ENCODE results near the gene H19. TPM values are rescaled to one million over a fixed set of nuclear protein-coding genes. Genes with fewer than 3 reads are reported as not detected.

H19 gene
- total and polyA plus RNA-seq, 8 donors, result 119 to 1,133 (median 825) TPM

DNA sequence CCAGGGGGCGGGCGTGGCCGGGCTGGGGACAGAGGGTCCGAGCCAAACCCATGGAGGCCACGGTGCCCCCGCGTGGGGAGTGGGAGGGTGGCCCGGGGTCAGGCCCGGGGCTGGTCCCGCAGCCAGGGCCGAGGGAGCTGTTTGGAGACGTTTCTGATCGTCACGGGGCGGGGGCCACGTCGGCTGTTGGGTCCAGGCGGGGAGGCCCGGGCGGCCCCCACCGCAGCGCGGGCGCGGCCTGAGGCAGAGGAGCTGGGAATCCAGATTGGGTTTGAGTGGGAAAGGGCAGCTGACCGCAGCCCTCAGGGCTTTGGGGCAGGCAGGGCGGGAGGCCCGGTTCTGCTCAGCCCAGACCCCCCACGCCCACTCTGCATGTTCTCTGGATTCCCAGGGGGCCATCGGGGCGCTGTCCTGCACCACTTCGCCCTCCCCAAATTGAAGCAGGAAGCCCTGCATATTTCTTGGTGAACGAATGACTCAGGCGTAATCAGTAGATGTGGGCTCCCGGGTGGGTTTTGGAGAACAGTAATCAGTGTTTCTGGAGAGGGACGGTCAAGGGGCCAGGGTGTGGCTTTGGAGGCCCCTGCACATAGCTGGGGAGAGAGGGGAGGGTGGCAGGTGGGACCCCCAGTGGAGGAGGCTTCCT, 49.9 kb downstream of the H19 start:
- intact Hi-C loops (cut with DNase I), result no loop called here
- Histone ChIP-seq H3K27ac (no peak overlapping the region), H3K9me3 (no peaks in the 10 kb centered on the region), H3K36me3 (no peaks in the 10 kb centered on the region), H3K4me3 (no peak overlapping the region), H3K27me3 (no peaks in the 10 kb centered on the region), H3K4me1 (no peaks in the 10 kb centered on the region)
- peak; percentile 38 for ATAC-seq
- TF ChIP-seq, protein P1, sequence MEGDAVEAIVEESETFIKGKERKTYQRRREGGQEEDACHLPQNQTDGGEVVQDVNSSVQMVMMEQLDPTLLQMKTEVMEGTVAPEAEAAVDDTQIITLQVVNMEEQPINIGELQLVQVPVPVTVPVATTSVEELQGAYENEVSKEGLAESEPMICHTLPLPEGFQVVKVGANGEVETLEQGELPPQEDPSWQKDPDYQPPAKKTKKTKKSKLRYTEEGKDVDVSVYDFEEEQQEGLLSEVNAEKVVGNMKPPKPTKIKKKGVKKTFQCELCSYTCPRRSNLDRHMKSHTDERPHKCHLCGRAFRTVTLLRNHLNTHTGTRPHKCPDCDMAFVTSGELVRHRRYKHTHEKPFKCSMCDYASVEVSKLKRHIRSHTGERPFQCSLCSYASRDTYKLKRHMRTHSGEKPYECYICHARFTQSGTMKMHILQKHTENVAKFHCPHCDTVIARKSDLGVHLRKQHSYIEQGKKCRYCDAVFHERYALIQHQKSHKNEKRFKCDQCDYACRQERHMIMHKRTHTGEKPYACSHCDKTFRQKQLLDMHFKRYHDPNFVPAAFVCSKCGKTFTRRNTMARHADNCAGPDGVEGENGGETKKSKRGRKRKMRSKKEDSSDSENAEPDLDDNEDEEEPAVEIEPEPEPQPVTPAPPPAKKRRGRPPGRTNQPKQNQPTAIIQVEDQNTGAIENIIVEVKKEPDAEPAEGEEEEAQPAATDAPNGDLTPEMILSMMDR (IDR thresholded peaks at IDR 0.05), result no peak
- DNase-seq, result no peak

- Histone ChIP-seq H3K36me3 (no peaks in the 10 kb centered on the region), H3K4me3 (no peak within 1 kb of the TSS), H3K4me1 (no peaks in the 10 kb centered on the region), H3K27ac (no peak within 1 kb of the TSS), H3K27me3 (no peaks in the 10 kb centered on the region), H3K9me3 (no peaks in the 10 kb centered on the region)
- DNase-seq (no peak), ATAC-seq (peak; percentile 78)
- intact Hi-C loops (cut with DNase I), result no loop called here
- TF ChIP-seq, protein P1 (IDR thresholded peaks at IDR 0.05), result no peak
These were observed 50.7 kb downstream of the H19 start, which contains the start of gene MRPL23 for GRCh38 chr11:1946812-1947484. Gene MRPL23, plus strand, starts transcription at chr11:1947332. Its CDS starts 31 bp downstream, at chr11:1947363.

Other genes with a start within 250 kb of the H19 start
- 10 to 100 TPM in 1 of 2 donors, 1 to 10 TPM in 1; 3.4 to 16.5 TPM for gene IFITM10, start 247.2 kb downstream of the H19 start, total RNA-seq
- gene IFITM10, start 247.2 kb downstream of the H19 start, polyA plus RNA-seq (ENCODE audit: insufficient read length in 6 of 6), result under 1 TPM in 5 of 6 donors, not detected in 1; 0.07 to 0.24 (median 0.11) TPM
- 1,000 to 10,000 TPM; 1,902 to 2,455 TPM for gene CTSD, start 233.9 kb downstream of the H19 start, total RNA-seq
- gene CTSD, start 233.9 kb downstream of the H19 start, polyA plus RNA-seq (ENCODE audit: insufficient read length in 6 of 6), result 100 to 1,000 TPM; 124 to 171 (median 145) TPM
- 1 to 10 TPM; 6.0 to 8.8 TPM for gene SYT8, start 162.9 kb downstream of the H19 start, total RNA-seq
- 1 to 10 TPM in 2 of 6 donors, under 1 TPM in 4; 0.21 to 1.9 (median 0.82) TPM for gene SYT8, start 162.9 kb downstream of the H19 start, polyA plus RNA-seq (ENCODE audit: insufficient read length in 6 of 6)
- gene TNNI2, start 158.9 kb downstream of the H19 start, total RNA-seq, result 1 to 10 TPM; 3.4 to 8.5 TPM
- gene TNNI2, start 158.9 kb downstream of the H19 start, polyA plus RNA-seq (ENCODE audit: insufficient read length in 6 of 6), result under 1 TPM in 5 of 6 donors, not detected in 1; 0.24 to 0.74 (median 0.32) TPM
- gene LSP1, start 144.8 kb downstream of the H19 start, total RNA-seq, result 10 to 100 TPM; 29.8 to 76.6 TPM
- 1 to 10 TPM; 5.9 to 8.8 (median 7.0) TPM for gene LSP1, start 144.8 kb downstream of the H19 start, polyA plus RNA-seq (ENCODE audit: insufficient read length in 6 of 6)
- not detected for gene PRR33, start 105.9 kb downstream of the H19 start, total RNA-seq
- gene PRR33, start 105.9 kb downstream of the H19 start, polyA plus RNA-seq (ENCODE audit: insufficient read length in 6 of 6), result under 1 TPM; 0.05 to 0.15 (median 0.11) TPM
- gene TNNT3, start 78.1 kb downstream of the H19 start, total RNA-seq, result 1 to 10 TPM; 2.0 to 3.0 TPM
- 1 to 10 TPM; 1.7 to 4.4 (median 2.5) TPM for gene TNNT3, start 78.1 kb downstream of the H19 start, polyA plus RNA-seq (ENCODE audit: insufficient read length in 6 of 6)
- 10 to 100 TPM; 62.2 to 71.6 TPM for gene MRPL23, start 50.5 kb downstream of the H19 start, total RNA-seq
- gene MRPL23, start 50.5 kb downstream of the H19 start, polyA plus RNA-seq (ENCODE audit: insufficient read length in 6 of 6), result 10 to 100 TPM; 35.1 to 64.7 (median 40.6) TPM
- gene IGF2, start 141.5 kb upstream of the H19 start, total RNA-seq, result 10 to 100 TPM; 12.0 to 13.9 TPM
- 100 to 1,000 TPM in 2 of 6 donors, 10 to 100 TPM in 4; 76.9 to 118 (median 97.4) TPM for gene IGF2, start 141.5 kb upstream of the H19 start, polyA plus RNA-seq (ENCODE audit: insufficient read length in 6 of 6)
- gene INS, start 163.4 kb upstream of the H19 start, total RNA-seq, result not detected
- gene INS, start 163.4 kb upstream of the H19 start, polyA plus RNA-seq (ENCODE audit: insufficient read length in 6 of 6), result not detected
- under 1 TPM; 0.18 to 0.26 TPM for gene TH, start 174.0 kb upstream of the H19 start, total RNA-seq
- gene TH, start 174.0 kb upstream of the H19 start, polyA plus RNA-seq (ENCODE audit: insufficient read length in 6 of 6), result 1 to 10 TPM in 2 of 6 donors, under 1 TPM in 4; 0.21 to 1.4 (median 0.79) TPM